NT2/D1 (cell line): ENCODE data around the gene MAPK7.

ENCODE experiments used
- DNase-seq: peaks from one replicate; pipeline ENCODE4 v3.0.0-alpha.2; 2011; ENCODE audit warnings: low read depth, low spot score
- H3K27me3 ChIP-seq: 2 replicates; pipeline ENCODE4 v1.6.0; 2011; ENCODE audit warnings: mild to moderate bottlenecking; ENCODE audit not compliant: insufficient read length, insufficient read depth
- H3K36me3 ChIP-seq: 2 replicates; pipeline ENCODE4 v1.6.1; 2011; ENCODE audit warnings: mild to moderate bottlenecking, low read length, mixed read lengths; ENCODE audit not compliant: insufficient read depth, insufficient read length
- H3K4me1 ChIP-seq: 2 replicates; pipeline ENCODE4 v1.5.1; 2011; ENCODE audit not compliant: insufficient read depth, insufficient read length
- H3K4me3 ChIP-seq: 2 replicates; pipeline ENCODE4 v1.5.1; 2011; ENCODE audit warnings: low read depth; ENCODE audit not compliant: insufficient read length
- H3K9ac ChIP-seq: 2 replicates; pipeline ENCODE4 v1.6.0; 2011; ENCODE audit warnings: low read depth; ENCODE audit not compliant: insufficient read length
- H3K9me3 ChIP-seq: 2 replicates; pipeline ENCODE4 v1.5.1; 2011; ENCODE audit warnings: mild to moderate bottlenecking, low read length; ENCODE audit not compliant: insufficient read depth
- SUZ12 ChIP-seq: IDR thresholded peaks from 2 replicates; pipeline ENCODE4 v1.6.1; 2011; ENCODE audit not compliant: insufficient read length, insufficient read depth; ENCODE audit errors: extremely low read depth
- YY1 ChIP-seq: IDR thresholded peaks from 2 replicates; pipeline ENCODE4 v1.6.1; 2011; ENCODE audit not compliant: insufficient read length, insufficient read depth
- ZNF274 ChIP-seq: IDR thresholded peaks from 2 replicates; pipeline ENCODE4 v1.6.1; 2011; ENCODE audit warnings: mild to moderate bottlenecking, low read depth, low read length

MAPK7 gene

DNA sequence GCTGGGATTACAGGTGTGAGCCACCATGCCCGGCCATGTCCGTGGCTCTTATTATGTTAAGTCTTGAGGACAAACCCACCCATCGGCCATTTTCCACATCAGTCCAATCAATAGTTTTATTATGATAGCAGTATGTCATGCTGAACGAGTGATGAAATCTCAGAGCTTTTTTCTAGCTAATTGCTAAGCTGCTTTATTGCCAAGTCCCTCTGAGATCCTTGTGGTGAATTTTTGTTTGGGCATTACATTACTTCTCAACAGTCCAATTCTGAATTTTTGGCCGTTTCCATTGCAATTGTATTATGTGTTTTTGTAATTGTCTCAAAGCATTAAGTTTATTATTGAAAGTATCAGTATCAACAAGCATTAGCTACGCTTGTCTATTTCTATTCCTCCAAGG, 43.6 kb downstream of the MAPK7 start:
- Histone ChIP-seq H3K4me3 (no peak overlapping the region), H3K4me1 (no peaks in the 10 kb centered on the region), H3K9ac (no peak overlapping the region), H3K27me3 (peaks cover 2% of the 10 kb centered on the region), H3K9me3 (no peaks in the 10 kb centered on the region), H3K36me3 (no peaks in the 10 kb centered on the region)
- DNase-seq, result no peak
- no peak for TF ChIP-seq YY1
- TF ChIP-seq ZNF274, result no peak
- TF ChIP-seq SUZ12, result no peak

DNA sequence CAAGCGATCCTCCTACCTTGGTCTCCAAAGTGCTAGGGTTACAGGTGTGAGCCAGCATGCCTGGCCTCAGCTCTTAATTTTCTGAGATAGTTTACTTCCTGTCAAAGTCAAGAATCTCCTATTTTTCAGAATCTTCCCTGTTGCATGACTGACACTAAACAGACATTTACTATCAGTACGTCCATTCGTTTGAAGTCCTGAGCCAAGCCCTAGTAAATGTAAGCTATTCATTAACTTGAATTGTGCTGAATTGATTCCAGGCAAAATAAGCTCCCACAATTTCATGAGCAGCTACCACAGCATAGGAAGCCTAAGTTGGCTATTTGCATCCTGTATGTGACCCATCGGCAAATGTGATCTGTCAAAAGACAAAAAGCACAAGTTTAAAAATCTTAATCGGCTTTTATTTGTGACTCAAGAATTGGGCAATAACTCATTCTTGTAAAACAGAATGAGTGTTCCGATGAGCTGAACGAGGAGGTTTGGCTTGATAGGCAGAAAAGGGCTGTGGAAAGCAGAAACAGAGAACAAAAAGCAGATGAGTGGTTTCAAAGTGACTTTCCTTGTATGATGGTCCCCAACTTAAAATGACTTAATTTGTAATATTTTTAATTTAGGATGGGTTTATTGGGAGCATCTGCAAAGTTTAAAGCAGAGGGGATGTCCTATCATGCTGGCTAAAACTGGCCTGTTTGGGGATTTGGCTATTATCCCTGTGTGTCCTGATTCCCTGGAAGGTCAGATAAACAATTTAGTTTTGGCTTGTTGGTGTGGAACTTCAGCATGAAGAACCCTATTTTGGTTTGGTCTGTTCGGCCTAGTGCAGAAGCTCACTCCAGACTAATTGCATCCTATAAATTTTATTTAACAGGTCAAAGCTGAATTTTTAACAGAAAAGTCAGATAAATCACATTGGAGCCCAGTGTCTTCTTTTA, 46.9 kb downstream of the MAPK7 start:
- TF ChIP-seq SUZ12 (no peak), YY1 (no peak), ZNF274 (no peak)
- H3K4me3 ChIP-seq, result no peak overlapping the region
- no peaks in the 10 kb centered on the region for H3K27me3 ChIP-seq
- no peak overlapping the region for H3K9ac ChIP-seq
- H3K36me3 ChIP-seq, result no peaks in the 10 kb centered on the region
- H3K9me3 ChIP-seq, result no peaks in the 10 kb centered on the region
- DNase-seq, result no peak
- no peaks in the 10 kb centered on the region for H3K4me1 ChIP-seq

DNA sequence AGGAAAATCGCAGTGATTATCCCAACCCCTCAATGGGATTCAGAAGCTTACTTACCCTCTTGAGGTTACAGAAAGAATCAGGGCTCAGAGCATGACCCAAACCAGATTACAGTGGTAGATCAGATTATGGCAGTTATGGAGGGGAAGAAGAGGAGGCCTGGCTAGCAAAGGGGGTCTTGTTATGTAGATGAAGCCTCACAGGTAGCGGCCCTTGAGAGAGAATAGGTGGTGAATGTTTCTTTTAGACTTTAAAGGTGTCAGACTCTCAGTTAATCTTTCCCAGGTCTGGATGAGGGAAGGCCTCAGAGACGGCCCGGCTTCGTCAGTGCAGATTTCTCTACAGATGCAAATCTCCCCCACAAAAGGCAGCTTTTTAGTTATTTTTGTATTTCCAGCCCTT, 48.3 kb downstream of the MAPK7 start:
- DNase-seq, result peak; percentile 35
- no peak overlapping the region for H3K9ac ChIP-seq
- no peak for TF ChIP-seq YY1
- TF ChIP-seq ZNF274, result no peak
- no peak for TF ChIP-seq SUZ12
- H3K4me3 ChIP-seq, result no peak overlapping the region
- H3K9me3 ChIP-seq, result no peaks in the 10 kb centered on the region
- H3K27me3 ChIP-seq, result no peaks in the 10 kb centered on the region
- H3K36me3 ChIP-seq, result no peaks in the 10 kb centered on the region
- no peaks in the 10 kb centered on the region for H3K4me1 ChIP-seq

DNA sequence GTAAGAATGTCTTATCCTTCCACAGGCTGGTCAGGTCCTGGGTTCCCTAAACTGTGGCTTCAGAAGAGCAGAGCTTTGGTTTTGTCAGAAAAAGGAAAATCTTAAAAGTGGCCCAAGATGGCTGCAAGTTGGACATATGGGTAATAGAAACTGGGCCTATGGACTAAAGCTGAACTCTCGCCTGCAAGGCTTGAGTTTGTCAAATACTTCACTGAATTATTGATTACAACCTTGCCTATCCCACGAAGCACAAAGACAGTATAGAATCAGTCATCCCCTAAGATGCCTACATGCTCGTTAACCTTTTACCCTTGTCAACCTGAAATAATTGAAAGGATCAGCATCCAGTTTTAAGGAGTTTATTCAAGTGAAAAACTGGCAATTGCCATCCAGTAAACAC, 53.4 kb downstream of the MAPK7 start:
- no peaks in the 10 kb centered on the region for H3K9me3 ChIP-seq
- TF ChIP-seq ZNF274 (no peak), YY1 (no peak), SUZ12 (no peak)
- no peak overlapping the region for H3K9ac ChIP-seq
- H3K4me3 ChIP-seq, result no peak overlapping the region
- no peaks in the 10 kb centered on the region for H3K36me3 ChIP-seq
- no peak for DNase-seq
- peaks cover 4% of the 10 kb centered on the region for H3K4me1 ChIP-seq
- H3K27me3 ChIP-seq, result no peaks in the 10 kb centered on the region
